HepG2 (cell line): Measurements from ENCODE around the gene HP1BP3. TPM values are rescaled to one million over a fixed set of nuclear protein-coding genes. Genes with fewer than 3 reads are reported as not detected.

Source experiments
- CREB1 ChIP-seq, 2 experiments: fragments of 450-650 bp in 1 of 2; IDR thresholded peaks; 2 replicates each; pipeline ENCODE4 v1.6.1; 2016 to 2017; ENCODE audit warnings: control low read depth in 1 of 2, mild to moderate bottlenecking in 1 of 2, missing compliant biosample characterization in 1 of 2, missing genetic modification characterization in 1 of 2
- DMAP1 ChIP-seq: IDR thresholded peaks from 2 replicates; pipeline ENCODE4 v1.6.1; 2016
- DNMT1 ChIP-seq: sonication (generic); formaldehyde crosslinking; IDR thresholded peaks from 2 replicates; pipeline ENCODE4 v1.5.1; 2020; ENCODE audit warnings: mild to moderate bottlenecking, missing genetic modification reagents
- HDAC2 ChIP-seq: sonication (generic); formaldehyde crosslinking; IDR thresholded peaks from 2 replicates; pipeline ENCODE4 v1.4.0; 2020; ENCODE audit warnings: missing genetic modification reagents
- IRX3 ChIP-seq: sonication (generic); formaldehyde crosslinking; IDR thresholded peaks from 2 replicates; pipeline ENCODE4 v1.8.1; 2023; ENCODE audit warnings: mild to moderate bottlenecking, low read depth, missing genetic modification reagents, borderline replicate concordance
- ISX ChIP-seq: sonication (generic); formaldehyde crosslinking; conservative IDR thresholded peaks from 2 replicates; pipeline ENCODE4 v1.5.0; 2020; ENCODE audit warnings: missing genetic modification reagents
- KLF11 ChIP-seq: IDR thresholded peaks from 2 replicates; pipeline ENCODE4 v1.6.1; 2016; ENCODE audit warnings: missing compliant biosample characterization
- MED8 ChIP-seq: sonication (generic); formaldehyde crosslinking; IDR thresholded peaks from 2 replicates; pipeline ENCODE4 v1.8.1; 2023; ENCODE audit warnings: mild to moderate bottlenecking, missing genetic modification reagents; ENCODE audit not compliant: insufficient replicate concordance
- MXD4 ChIP-seq: IDR thresholded peaks from 2 replicates; pipeline ENCODE4 v1.6.1; 2016; ENCODE audit warnings: mild to moderate bottlenecking, missing biosample characterization, missing genetic modification reagents
- NCOA1 ChIP-seq: sonication (generic); formaldehyde crosslinking; IDR thresholded peaks from 2 replicates; pipeline ENCODE4 v1.9.0; 2021; ENCODE audit warnings: missing genetic modification reagents
- PTBP1 ChIP-seq: fragments of 200-400 bp; formaldehyde crosslinking; IDR thresholded peaks from 2 replicates; pipeline ENCODE4 v1.6.1; 2018; ENCODE audit warnings: low read length, low read depth; ENCODE audit not compliant: poor library complexity, severe bottlenecking
- SMAD1 ChIP-seq: sonication (generic); formaldehyde crosslinking; IDR thresholded peaks from 2 replicates; pipeline ENCODE4 v1.4.0; 2020; ENCODE audit warnings: missing genetic modification reagents, low read depth, mild to moderate bottlenecking, borderline replicate concordance
- ZFP41 ChIP-seq: sonication (generic); formaldehyde crosslinking; IDR thresholded peaks from 2 replicates; pipeline ENCODE4 v1.4.0; 2020; ENCODE audit warnings: mild to moderate bottlenecking, missing genetic modification reagents, borderline replicate concordance
- ZNF20 ChIP-seq: sonication (generic); formaldehyde crosslinking; IDR thresholded peaks from 2 replicates; pipeline ENCODE4 v1.4.0; 2020; ENCODE audit warnings: mild to moderate bottlenecking, moderate library complexity, missing genetic modification reagents
- ZNF253 ChIP-seq: sonication (generic); formaldehyde crosslinking; IDR thresholded peaks from 2 replicates; pipeline ENCODE4 v1.8.0; 2022; ENCODE audit warnings: mild to moderate bottlenecking, missing genetic modification reagents, borderline replicate concordance
- ZNF350 ChIP-seq: sonication (generic); formaldehyde crosslinking; IDR thresholded peaks from 2 replicates; pipeline ENCODE4 v1.4.0; 2020; ENCODE audit warnings: mild to moderate bottlenecking, low read depth, missing genetic modification reagents, borderline replicate concordance
- ZNF484 ChIP-seq: sonication (generic); formaldehyde crosslinking; IDR thresholded peaks from 2 replicates; pipeline ENCODE4 v1.5.1; 2020; ENCODE audit warnings: mild to moderate bottlenecking, low read depth, missing genetic modification reagents, borderline replicate concordance
- ZNF550 ChIP-seq: sonication (generic); formaldehyde crosslinking; IDR thresholded peaks from 2 replicates; pipeline ENCODE4 v1.4.0; 2020; ENCODE audit warnings: mild to moderate bottlenecking, missing genetic modification reagents, borderline replicate concordance
- ZNF569 ChIP-seq: sonication (generic); formaldehyde crosslinking; IDR thresholded peaks from 2 replicates; pipeline ENCODE4 v1.5.0; 2020; ENCODE audit warnings: mild to moderate bottlenecking, missing genetic modification reagents, moderate library complexity, borderline replicate concordance
- polyA plus RNA-seq, 8 experiments: library from polyadenylated mRNA; depleted of rRNA in 3 of 8; stranded (reverse) in 7 of 8; unstranded in 1 of 8; fragments of >200 nt; fragmentation: Illumina TruSeq in 4 of 8; extraction: Trizol in 4 of 8; gene quantifications; 2 replicates each; pipeline versions ENCODE4 v1.2.1 to v1.2.3, GENCODE V29; 2011 to 2016; ENCODE audit warnings: low read depth in 4 of 8, missing spikeins in 1 of 8, mixed read lengths in 1 of 8; ENCODE audit not compliant: insufficient read depth in 1 of 8
- total RNA-seq, 5 experiments: library from RNA; depleted of rRNA; stranded (reverse); fragments of >200 nt; fragmentation: Illumina TruSeq; extraction: Trizol; gene quantifications; 2 replicates each; pipeline ENCODE4 v1.2.3, GENCODE V29; 2016; ENCODE audit warnings: low read depth in 1 of 5
- TF ChIP-seq, protein P1 (sequence below): sonication (generic); formaldehyde crosslinking; IDR thresholded peaks from 2 replicates; pipeline ENCODE4 v1.4.0; 2020; ENCODE audit warnings: missing genetic modification reagents, borderline replicate concordance
- TF ChIP-seq, protein P2 (sequence below): sonication (generic); formaldehyde crosslinking; conservative IDR thresholded peaks from 2 replicates; pipeline ENCODE4 v1.8.0; 2022; ENCODE audit warnings: missing genetic modification reagents
- TF ChIP-seq, protein P3 (sequence below): sonication (generic); formaldehyde crosslinking; IDR thresholded peaks from 2 replicates; pipeline ENCODE4 v1.4.0; 2020; ENCODE audit warnings: missing genetic modification reagents
- TF ChIP-seq, protein P4 (sequence below): sonication (generic); formaldehyde crosslinking; IDR thresholded peaks from 2 replicates; pipeline ENCODE4 v1.4.0; 2020; ENCODE audit warnings: mild to moderate bottlenecking, missing genetic modification reagents

HP1BP3 gene
- total and polyA plus RNA-seq, 2 of the 13 experiments (the other 11 are each of a cell fraction or from before 2014, with no cell fraction given), result 98.5 to 137 TPM

DNA sequence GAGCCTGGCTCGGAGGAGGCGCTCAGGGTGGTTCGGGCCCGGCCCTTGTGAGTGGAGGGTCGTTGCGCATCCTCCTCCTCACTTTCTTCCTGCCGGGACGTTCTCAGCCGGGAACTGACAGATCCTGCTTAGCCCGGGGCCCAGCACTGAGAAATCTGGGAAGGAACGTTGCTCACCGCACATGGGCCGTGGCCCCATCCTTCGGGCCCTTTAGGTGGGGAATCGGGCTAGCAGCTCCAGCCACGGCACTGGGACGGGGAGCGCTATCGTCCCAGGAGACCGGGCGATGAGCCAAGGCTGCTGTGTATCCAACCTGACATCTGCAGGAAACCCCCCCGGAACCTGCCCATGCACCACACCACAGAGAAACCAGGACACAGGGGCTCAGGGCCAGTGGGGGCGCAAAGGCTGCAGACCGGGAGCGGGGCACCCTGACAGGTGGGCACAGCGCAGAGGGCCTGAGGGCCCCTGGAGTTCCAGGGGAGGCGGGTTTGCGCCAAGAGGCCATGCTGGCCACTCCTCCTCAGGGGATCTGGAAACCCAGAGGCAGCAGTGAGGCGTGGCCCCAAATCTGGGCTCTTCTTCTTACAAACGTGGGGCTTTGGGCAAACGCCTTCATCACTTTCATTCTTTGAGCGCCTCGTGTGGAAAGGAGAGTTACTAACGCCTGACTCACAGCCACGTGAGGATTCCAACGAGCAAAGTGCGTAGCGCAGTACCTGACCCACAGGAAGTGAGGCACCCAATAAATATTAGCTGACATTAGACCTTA lies 54.3 kb downstream of the HP1BP3 start, which contains the start of gene SH2D5 (continued):
- TF ChIP-seq, protein P1, sequence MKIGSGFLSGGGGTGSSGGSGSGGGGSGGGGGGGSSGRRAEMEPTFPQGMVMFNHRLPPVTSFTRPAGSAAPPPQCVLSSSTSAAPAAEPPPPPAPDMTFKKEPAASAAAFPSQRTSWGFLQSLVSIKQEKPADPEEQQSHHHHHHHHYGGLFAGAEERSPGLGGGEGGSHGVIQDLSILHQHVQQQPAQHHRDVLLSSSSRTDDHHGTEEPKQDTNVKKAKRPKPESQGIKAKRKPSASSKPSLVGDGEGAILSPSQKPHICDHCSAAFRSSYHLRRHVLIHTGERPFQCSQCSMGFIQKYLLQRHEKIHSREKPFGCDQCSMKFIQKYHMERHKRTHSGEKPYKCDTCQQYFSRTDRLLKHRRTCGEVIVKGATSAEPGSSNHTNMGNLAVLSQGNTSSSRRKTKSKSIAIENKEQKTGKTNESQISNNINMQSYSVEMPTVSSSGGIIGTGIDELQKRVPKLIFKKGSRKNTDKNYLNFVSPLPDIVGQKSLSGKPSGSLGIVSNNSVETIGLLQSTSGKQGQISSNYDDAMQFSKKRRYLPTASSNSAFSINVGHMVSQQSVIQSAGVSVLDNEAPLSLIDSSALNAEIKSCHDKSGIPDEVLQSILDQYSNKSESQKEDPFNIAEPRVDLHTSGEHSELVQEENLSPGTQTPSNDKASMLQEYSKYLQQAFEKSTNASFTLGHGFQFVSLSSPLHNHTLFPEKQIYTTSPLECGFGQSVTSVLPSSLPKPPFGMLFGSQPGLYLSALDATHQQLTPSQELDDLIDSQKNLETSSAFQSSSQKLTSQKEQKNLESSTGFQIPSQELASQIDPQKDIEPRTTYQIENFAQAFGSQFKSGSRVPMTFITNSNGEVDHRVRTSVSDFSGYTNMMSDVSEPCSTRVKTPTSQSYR, result no peak
- TF ChIP-seq IRX3 (CRISPR knock-in tag) (no peak), KLF11 (CRISPR knock-in tag) (0 out of 2 replicates have a peak, but pooled peaks have one; percentile 52), ZNF20 (CRISPR knock-in tag) (no peak), ZNF253 (CRISPR knock-in tag) (no peak), ZNF569 (no peak), ZNF484 (CRISPR knock-in tag) (no peak), ZNF350 (no peak), ZNF550 (no peak), NCOA1 (CRISPR knock-in tag) (no peak), CREB1 (IDR thresholded peaks at IDR 0.05) (no peak; the same call in 1 of the 2 replicates), CREB1 (CRISPR knock-in tag; IDR thresholded peaks at IDR 0.05) (0 out of 2 replicates have a peak, but pooled peaks have one; percentile 66), MXD4 (CRISPR knock-in tag) (peak; percentile 86; the same call in 1 of the 2 replicates), DNMT1 (CRISPR knock-in tag) (no peak), SMAD1 (no peak), DMAP1 (CRISPR knock-in tag) (peak; percentile 61), ZFP41 (CRISPR knock-in tag) (no peak), ISX (no peak), PTBP1 (no peak), HDAC2 (CRISPR knock-in tag) (peak; percentile 76), MED8 (CRISPR knock-in tag) (no peak)
- TF ChIP-seq, protein P2, sequence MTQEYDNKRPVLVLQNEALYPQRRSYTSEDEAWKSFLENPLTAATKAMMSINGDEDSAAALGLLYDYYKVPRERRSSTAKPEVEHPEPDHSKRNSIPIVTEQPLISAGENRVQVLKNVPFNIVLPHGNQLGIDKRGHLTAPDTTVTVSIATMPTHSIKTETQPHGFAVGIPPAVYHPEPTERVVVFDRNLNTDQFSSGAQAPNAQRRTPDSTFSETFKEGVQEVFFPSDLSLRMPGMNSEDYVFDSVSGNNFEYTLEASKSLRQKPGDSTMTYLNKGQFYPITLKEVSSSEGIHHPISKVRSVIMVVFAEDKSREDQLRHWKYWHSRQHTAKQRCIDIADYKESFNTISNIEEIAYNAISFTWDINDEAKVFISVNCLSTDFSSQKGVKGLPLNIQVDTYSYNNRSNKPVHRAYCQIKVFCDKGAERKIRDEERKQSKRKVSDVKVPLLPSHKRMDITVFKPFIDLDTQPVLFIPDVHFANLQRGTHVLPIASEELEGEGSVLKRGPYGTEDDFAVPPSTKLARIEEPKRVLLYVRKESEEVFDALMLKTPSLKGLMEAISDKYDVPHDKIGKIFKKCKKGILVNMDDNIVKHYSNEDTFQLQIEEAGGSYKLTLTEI (CRISPR knock-in tag), result no peak
- TF ChIP-seq, protein P3, sequence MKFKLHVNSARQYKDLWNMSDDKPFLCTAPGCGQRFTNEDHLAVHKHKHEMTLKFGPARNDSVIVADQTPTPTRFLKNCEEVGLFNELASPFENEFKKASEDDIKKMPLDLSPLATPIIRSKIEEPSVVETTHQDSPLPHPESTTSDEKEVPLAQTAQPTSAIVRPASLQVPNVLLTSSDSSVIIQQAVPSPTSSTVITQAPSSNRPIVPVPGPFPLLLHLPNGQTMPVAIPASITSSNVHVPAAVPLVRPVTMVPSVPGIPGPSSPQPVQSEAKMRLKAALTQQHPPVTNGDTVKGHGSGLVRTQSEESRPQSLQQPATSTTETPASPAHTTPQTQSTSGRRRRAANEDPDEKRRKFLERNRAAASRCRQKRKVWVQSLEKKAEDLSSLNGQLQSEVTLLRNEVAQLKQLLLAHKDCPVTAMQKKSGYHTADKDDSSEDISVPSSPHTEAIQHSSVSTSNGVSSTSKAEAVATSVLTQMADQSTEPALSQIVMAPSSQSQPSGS (CRISPR knock-in tag), result peak; percentile 72; the same call in 1 of the 2 replicates
- TF ChIP-seq, protein P4, sequence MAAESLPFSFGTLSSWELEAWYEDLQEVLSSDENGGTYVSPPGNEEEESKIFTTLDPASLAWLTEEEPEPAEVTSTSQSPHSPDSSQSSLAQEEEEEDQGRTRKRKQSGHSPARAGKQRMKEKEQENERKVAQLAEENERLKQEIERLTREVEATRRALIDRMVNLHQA (CRISPR knock-in tag), result 0 out of 2 replicates have a peak, but pooled peaks have one; percentile 46
